ENCODE results near the gene TNXB. TPM values are rescaled to one million over a fixed set of nuclear protein-coding genes. Genes with fewer than 3 reads are reported as not detected.

Gene TNXB
- total and polyA plus RNA-seq, 9 donors, result 13.3 to 334 (median 146) TPM

DNA sequence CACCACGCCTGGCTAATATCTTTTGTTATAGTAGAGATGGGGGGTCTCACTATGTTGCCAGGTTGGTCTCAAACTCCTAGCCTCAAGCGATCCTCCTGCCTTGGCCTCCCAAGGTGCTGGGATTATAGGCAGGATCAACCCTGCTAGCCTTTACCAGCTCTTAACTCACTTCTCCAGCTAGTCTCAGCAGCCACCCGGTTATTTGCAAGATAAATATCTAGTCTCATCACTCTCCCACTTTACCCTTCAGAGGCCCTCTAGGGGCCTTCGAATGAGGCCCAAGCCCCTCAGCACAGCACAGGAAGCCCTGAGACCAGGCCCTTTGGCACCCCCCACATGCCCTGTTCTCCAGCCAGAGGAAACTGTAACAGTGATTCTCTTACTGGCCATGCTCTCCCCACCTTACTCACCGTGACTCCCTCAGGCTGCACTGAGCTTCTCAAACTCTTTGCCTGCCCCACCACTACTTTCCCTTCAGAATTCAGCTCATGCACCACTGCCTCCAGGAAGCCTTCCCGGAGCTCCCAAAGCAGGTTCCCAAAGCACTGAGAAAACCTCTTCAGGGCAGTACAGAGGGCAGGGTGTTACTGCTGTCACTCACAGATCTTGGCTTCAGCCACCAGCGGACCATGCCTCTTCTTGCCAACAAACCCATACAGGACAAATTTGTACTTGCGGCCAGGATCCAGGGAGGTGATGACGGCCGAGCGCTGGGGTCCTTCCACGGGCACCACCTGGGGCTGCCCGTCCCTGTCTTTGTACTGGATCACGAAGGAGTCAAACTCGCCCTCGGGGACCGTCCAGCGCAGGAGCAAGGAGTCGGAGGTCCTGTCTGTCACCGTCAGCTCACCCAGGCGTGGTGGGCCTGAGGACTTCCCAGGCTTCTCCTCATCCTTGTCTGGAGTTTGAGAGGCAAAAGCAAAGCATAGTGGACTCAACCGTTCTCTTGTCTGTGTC is 25.0 kb downstream of the TNXB start:
- Histone ChIP-seq H3K36me3 (no peaks in the 10 kb centered on the region), H3K27me3 (no peaks in the 10 kb centered on the region), H3K4me3 (no peak overlapping the region), H3K9me3 (no peaks in the 10 kb centered on the region), H3K27ac (no peak overlapping the region), H3K4me1 (ENCODE audit: insufficient read depth) (peaks cover 14% of the 10 kb centered on the region)
- TF ChIP-seq, protein P1, sequence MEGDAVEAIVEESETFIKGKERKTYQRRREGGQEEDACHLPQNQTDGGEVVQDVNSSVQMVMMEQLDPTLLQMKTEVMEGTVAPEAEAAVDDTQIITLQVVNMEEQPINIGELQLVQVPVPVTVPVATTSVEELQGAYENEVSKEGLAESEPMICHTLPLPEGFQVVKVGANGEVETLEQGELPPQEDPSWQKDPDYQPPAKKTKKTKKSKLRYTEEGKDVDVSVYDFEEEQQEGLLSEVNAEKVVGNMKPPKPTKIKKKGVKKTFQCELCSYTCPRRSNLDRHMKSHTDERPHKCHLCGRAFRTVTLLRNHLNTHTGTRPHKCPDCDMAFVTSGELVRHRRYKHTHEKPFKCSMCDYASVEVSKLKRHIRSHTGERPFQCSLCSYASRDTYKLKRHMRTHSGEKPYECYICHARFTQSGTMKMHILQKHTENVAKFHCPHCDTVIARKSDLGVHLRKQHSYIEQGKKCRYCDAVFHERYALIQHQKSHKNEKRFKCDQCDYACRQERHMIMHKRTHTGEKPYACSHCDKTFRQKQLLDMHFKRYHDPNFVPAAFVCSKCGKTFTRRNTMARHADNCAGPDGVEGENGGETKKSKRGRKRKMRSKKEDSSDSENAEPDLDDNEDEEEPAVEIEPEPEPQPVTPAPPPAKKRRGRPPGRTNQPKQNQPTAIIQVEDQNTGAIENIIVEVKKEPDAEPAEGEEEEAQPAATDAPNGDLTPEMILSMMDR (IDR thresholded peaks at IDR 0.05), result no peak
- TF ChIP-seq EP300 (IDR thresholded peaks at IDR 0.05), result no peak
- no peak for TF ChIP-seq POLR2A (IDR thresholded peaks at IDR 0.05)
- whole genome bisulfite sequencing, 3 donors, result 92 to 94% (median 93%) methylated on average over 22 of the region's 22 CpGs
- no peak for DNase-seq
- intact Hi-C loops (cut with DNase I), result loop anchor here in 1 of 4 donors (10.0 kb wide), 1 partner anchor 71 kb away; the partner anchor contains the start of genes PPT2 and PRRT1

DNA sequence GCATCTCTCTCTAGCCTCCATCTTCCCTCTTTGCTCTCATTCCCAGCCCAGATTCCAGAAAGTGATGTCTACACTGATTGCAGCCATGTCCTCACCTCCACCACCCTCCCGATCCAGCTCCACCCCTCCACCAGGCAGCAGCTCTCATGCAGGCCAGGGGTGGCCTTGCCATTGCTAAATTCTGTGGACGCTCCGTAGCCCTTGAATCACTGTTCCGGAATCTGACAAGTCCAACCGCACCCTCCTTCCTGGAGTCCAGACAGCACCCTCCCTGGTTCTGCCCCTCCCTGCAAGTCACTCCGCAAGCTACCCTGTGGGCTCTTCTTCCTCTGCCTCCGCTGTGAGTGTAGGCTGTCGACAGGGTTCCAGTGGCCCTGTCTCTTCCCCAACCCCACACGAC is 26.2 kb downstream of the TNXB start:
- no peaks in the 10 kb centered on the region for H3K36me3 ChIP-seq
- TF ChIP-seq POLR2A (IDR thresholded peaks at IDR 0.05) (no peak), EP300 (IDR thresholded peaks at IDR 0.05) (no peak)
- TF ChIP-seq, protein P1 (IDR thresholded peaks at IDR 0.05), result no peak
- intact Hi-C loops (cut with DNase I), result loop anchor here in 1 of 4 donors (10.0 kb wide), 1 partner anchor 72 kb away; the partner anchor contains the start of genes PPT2 and PRRT1
- no peak overlapping the region for H3K4me3 ChIP-seq
- no peaks in the 10 kb centered on the region for H3K9me3 ChIP-seq
- DNase-seq, result peak in 3 of 5 donors; percentile 55 to 82 (median 56)
- peaks cover 14% of the 10 kb centered on the region for H3K4me1 ChIP-seq (ENCODE audit: insufficient read depth)
- H3K27me3 ChIP-seq, result no peaks in the 10 kb centered on the region
- no peak overlapping the region for H3K27ac ChIP-seq
- WGBS, 3 donors, result 46 to 70% (median 60%) methylated on average over 9 of the region's 9 CpGs

DNA sequence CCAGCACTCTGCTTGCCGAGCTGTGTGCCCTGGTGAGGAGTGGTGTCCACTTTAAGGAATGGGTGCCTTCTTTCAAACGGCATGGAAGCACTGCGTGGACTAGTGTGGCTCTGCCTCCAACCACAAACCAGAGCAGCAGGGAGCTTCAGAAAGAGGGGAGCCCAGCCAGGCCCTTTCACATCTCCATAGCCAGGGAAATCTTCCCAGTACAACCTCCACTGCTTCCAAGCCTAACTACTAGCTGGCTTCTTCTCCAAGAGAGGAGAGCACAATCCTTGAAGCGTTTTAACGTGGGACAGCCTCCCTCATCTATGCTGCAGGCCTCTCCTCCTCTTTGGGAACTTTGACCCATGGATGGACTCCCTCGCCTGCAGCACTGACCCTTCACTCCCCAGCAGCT is 26.7 kb downstream of the TNXB start:
- Histone ChIP-seq H3K9me3 (no peaks in the 10 kb centered on the region), H3K4me1 (ENCODE audit: insufficient read depth) (peaks cover 14% of the 10 kb centered on the region), H3K27me3 (no peaks in the 10 kb centered on the region), H3K27ac (peak overlapping the region; percentile 63 to 82), H3K36me3 (no peaks in the 10 kb centered on the region), H3K4me3 (no peak overlapping the region)
- TF ChIP-seq, protein P1 (IDR thresholded peaks at IDR 0.05), result no peak
- no peak for TF ChIP-seq EP300 (IDR thresholded peaks at IDR 0.05)
- no peak for TF ChIP-seq POLR2A (IDR thresholded peaks at IDR 0.05)
- WGBS, 3 donors, result 27 to 36% (median 33%) methylated on average over 6 of the region's 6 CpGs
- intact Hi-C loops (cut with DNase I), result loop anchor here in 1 of 4 donors (10.0 kb wide), 1 partner anchor 72 kb away; the partner anchor contains the start of genes PPT2 and PRRT1
- no peak for DNase-seq

DNA sequence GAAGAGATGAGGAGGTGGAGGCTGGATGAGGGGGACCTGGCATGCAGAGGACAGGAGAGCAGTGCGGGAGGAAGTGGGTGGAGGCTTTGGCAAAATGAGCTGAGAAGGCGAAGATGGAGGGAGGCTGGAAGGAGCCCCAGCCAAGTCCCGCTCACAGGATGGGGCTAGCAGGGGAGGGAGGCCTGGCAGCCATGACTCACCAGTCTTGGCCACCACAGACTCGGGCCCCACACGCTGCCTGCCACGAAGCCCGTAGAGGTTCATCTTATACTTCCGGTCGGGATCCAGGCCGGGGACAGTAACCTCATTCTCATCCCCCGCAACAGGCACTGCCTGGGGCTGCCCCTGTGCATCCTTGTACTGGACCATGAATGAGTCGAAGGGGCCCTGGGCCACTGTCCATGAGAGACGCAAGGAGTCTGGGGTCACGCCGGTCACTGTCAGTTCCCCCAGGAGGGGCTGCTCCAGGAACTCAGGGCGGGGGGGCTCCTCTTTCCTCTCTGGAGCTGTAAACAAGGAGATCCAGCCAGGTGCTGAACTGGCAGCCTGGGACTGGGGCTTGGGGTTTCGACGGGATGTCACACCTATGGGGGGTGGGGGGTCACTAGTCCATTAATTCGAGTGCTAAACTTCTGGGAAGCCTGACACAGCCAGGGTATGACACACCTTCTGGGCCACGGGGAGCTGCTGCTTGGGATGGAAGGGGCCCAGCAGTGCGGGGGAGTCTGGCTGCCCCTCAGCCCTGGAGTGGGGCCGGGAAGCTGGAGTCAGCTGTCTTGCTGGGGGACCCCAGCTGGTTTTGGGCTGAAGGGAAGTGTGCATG is 27.8 kb downstream of the TNXB start:
- WGBS, 3 donors, result 13 to 15% (median 14%) methylated on average over 22 of the region's 22 CpGs
- no peaks in the 10 kb centered on the region for H3K9me3 ChIP-seq
- H3K36me3 ChIP-seq, result no peaks in the 10 kb centered on the region
- H3K27ac ChIP-seq, result peak overlapping the region; percentile 63 to 82
- intact Hi-C loops (cut with DNase I), result loop anchor here in 1 of 4 donors (10.0 kb wide), 1 partner anchor 73 kb away; the partner anchor contains the start of genes PPT2 and PRRT1
- DNase-seq, result peak; percentile 87 to 92 (median 91)
- peaks cover 5% of the 10 kb centered on the region for H3K4me1 ChIP-seq (ENCODE audit: insufficient read depth)
- no peaks in the 10 kb centered on the region for H3K27me3 ChIP-seq
- no peak overlapping the region for H3K4me3 ChIP-seq
- TF ChIP-seq EP300 (IDR thresholded peaks at IDR 0.05), result no peak
- TF ChIP-seq, protein P1 (IDR thresholded peaks at IDR 0.05), result no peak
- TF ChIP-seq POLR2A (IDR thresholded peaks at IDR 0.05), result no peak
